GM12874 (cell line): ENCODE data around the gene LARP4B.

Source experiments
- CTCF ChIP-seq: IDR thresholded peaks from 2 replicates; pipeline ENCODE4 v1.5.1; 2011; ENCODE audit warnings: low read depth, mild to moderate bottlenecking, control low read depth, low read length, moderate library complexity; ENCODE audit not compliant: insufficient read depth

LARP4B gene

GRCh38 chr10:947881-948280, 16.4 kb upstream of the LARP4B start:
- TF ChIP-seq CTCF, result no peak

GRCh38 chr10:947051-947450, 15.5 kb upstream of the LARP4B start:
- no peak for TF ChIP-seq CTCF

- no peak for TF ChIP-seq CTCF
Observed at GRCh38 chr10:945778-946177, 14.3 kb upstream of the LARP4B start.

GRCh38 chr10:944034-944831, 12.7 kb upstream of the LARP4B start:
- no peak for TF ChIP-seq CTCF

GRCh38 chr10:943334-944033, 12.0 kb upstream of the LARP4B start:
- TF ChIP-seq CTCF, result no peak

- no peak for TF ChIP-seq CTCF
Observed at GRCh38 chr10:938941-939678, 7.6 kb upstream of the LARP4B start.

- TF ChIP-seq CTCF, result no peak
Observed at GRCh38 chr10:934746-935406, 3.4 kb upstream of the LARP4B start.
